ENCODE measurements around the gene ANO10. TPM values are rescaled to one million over a fixed set of nuclear protein-coding genes. Genes with fewer than 3 reads are reported as not detected.
"Not testable (repeated sequence)": the region's sequence is repeated elsewhere in the genome, so short reads cannot be mapped to it uniquely, and the experiment has no call there.

Gene ANO10
- total RNA-seq, 1 donor from 2014 or later, result 6.0 TPM

DNA sequence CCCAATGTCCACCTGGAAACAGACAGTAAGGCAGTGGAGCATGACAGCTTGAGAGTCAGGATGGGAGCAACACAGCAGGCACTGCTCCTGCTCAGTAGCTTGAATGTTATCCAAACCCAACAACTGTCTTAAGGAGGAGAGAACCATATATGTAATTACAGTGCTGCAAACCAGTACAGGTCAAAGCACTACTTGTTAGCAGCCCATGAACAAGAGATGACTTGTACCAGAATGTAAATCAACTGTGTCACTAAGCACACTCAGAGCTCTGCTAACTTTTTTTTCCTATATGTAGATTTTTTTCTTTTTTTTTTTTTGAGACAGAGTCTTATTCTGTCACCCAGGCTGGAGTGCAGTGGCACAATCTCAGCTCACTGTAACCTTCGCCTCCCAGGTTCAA lies 87.1 kb downstream of the ANO10 start:
- peaks cover 4% of the 10 kb centered on the region for H3K27me3 Mint-ChIP-seq
- no peaks in the 10 kb centered on the region for H3K4me1 Mint-ChIP-seq
- H3K27ac Mint-ChIP-seq, result no peak overlapping the region
- peak; percentile 50 for DNase-seq
- intact Hi-C loops (cut with micrococcal nuclease), result no loop called here
- H3K36me3 Mint-ChIP-seq (ENCODE audit: low read depth), result no peaks in the 10 kb centered on the region
- no peak overlapping the region for H3K4me3 Mint-ChIP-seq
- no peaks in the 10 kb centered on the region for H3K9me3 Mint-ChIP-seq

DNA sequence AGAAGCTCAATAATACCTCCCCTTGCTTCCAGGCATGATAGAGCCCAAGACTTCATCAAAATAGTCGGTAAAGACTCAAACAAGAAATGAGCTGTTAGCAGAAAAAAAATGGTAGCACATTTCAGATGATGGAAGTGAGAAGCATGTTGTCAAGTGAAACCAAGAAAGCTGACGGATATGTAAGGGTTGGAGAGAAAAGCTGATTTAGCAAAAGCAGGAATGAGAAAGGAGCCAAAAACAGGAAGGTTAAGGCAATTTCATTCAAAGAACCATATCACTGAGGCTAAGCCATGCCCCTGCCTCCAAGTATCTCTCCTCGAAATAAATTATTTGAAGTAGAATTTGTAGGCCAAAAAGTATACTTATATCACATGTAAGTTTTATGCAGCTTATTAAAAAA lies 88.8 kb downstream of the ANO10 start:
- H3K27ac Mint-ChIP-seq, result no peak overlapping the region
- peaks cover 3% of the 10 kb centered on the region for H3K27me3 Mint-ChIP-seq
- no peaks in the 10 kb centered on the region for H3K36me3 Mint-ChIP-seq (ENCODE audit: low read depth)
- no peaks in the 10 kb centered on the region for H3K9me3 Mint-ChIP-seq
- no peaks in the 10 kb centered on the region for H3K4me1 Mint-ChIP-seq
- H3K4me3 Mint-ChIP-seq, result no peak overlapping the region
- no peak for DNase-seq
- intact Hi-C loops (cut with micrococcal nuclease), result no loop called here

DNA sequence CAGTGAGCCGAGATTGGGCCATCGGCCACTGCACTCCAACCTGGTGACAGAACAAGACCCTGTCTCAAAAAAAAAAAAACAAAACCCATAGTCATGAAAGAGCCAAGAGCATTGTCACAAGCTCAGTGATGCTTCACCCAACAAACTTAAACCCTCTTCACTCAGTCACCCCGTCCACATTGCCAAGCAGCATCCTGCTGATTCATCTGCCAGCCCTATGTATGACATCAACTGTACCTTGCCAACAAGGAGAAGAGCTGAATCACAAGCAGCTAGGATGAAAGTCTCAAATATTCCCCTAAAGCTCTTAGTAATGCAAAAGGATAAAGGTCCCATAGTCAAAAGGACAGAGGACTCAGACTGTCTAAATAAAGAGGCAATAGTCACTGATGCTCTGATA lies 90.0 kb downstream of the ANO10 start:
- Mint-ChIP-seq H3K27ac (no peak overlapping the region), H3K4me1 (no peaks in the 10 kb centered on the region), H3K4me3 (no peak overlapping the region), H3K36me3 (ENCODE audit: low read depth) (no peaks in the 10 kb centered on the region), H3K27me3 (peaks cover 2% of the 10 kb centered on the region), H3K9me3 (peaks cover 5% of the 10 kb centered on the region)
- DNase-seq, result no peak
- intact Hi-C loops (cut with micrococcal nuclease), result no loop called here

DNA sequence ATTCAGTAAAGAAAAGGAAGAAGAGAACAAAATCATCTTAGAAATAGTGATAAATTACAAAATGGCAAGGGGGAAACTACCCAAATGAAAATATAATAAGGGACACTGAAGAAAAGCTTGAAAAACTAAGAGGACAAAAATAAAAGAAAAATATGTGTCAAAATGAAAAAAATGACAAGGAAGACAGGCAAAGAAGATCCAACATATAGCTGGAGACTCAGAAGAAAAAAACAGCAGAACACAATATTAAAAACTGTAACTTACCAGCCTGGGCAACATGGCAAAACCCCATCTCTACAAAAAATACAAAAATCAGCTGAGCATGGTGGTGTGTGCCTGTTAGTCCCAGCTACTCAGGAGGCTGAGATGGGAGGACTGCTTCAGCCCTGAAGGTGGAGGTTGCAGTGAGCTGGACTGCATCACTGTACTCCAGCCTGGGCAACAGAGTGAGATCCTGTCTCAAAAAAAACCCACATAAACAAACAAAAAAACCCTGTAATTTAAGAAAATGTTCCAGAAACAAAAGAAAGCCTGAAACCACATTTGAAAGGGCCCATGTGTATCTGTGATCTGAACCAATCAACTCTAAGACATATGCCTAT lies 93.2 kb downstream of the ANO10 start:
- H3K4me1 Mint-ChIP-seq, result no peaks in the 10 kb centered on the region
- H3K27ac Mint-ChIP-seq, result no peak overlapping the region
- H3K9me3 Mint-ChIP-seq, result peaks cover 5% of the 10 kb centered on the region
- no peaks in the 10 kb centered on the region for H3K36me3 Mint-ChIP-seq (ENCODE audit: low read depth)
- no peak overlapping the region for H3K4me3 Mint-ChIP-seq
- H3K27me3 Mint-ChIP-seq, result peaks cover 2% of the 10 kb centered on the region
- intact Hi-C loops (cut with micrococcal nuclease), result no loop called here
- no peak for DNase-seq

DNA sequence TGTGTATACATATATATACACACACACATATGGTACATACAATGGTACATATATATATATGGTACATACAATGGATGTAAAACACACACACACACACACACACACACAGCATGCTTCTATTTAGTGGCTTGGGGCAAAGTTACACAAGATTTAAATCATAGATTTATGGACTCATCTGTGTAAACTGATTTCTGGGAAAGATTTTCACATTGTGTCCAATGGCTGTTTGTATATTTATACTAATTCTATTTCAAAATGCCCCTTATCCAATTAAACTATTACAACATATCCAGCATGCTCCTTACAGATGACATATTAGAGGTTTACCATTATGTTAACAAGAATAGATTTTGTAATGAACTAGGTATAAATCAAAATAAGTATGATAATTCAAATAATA lies 94.9 kb downstream of the ANO10 start:
- intact Hi-C loops (cut with micrococcal nuclease), result no loop called here
- H3K9me3 Mint-ChIP-seq, result peaks cover 5% of the 10 kb centered on the region
- H3K27ac Mint-ChIP-seq, result no peak overlapping the region
- H3K4me1 Mint-ChIP-seq, result no peaks in the 10 kb centered on the region
- H3K27me3 Mint-ChIP-seq, result no peaks in the 10 kb centered on the region
- H3K36me3 Mint-ChIP-seq (ENCODE audit: low read depth), result no peaks in the 10 kb centered on the region
- H3K4me3 Mint-ChIP-seq, result no peak overlapping the region
- DNase-seq, result no peak

GRCh38 chr3:43525941-43526607 lies 95.7 kb downstream of the ANO10 start:
- no peaks in the 10 kb centered on the region for H3K36me3 Mint-ChIP-seq (ENCODE audit: low read depth)
- H3K4me3 Mint-ChIP-seq, result no peak overlapping the region
- no peak overlapping the region for H3K27ac Mint-ChIP-seq
- intact Hi-C loops (cut with micrococcal nuclease), result no loop called here
- H3K27me3 Mint-ChIP-seq, result no peaks in the 10 kb centered on the region
- DNase-seq, result no peak
- H3K4me1 Mint-ChIP-seq, result no peaks in the 10 kb centered on the region
- H3K9me3 Mint-ChIP-seq, result peaks cover 5% of the 10 kb centered on the region

GRCh38 chr3:43525386-43525785 lies 96.4 kb downstream of the ANO10 start:
- intact Hi-C loops (cut with micrococcal nuclease), result no loop called here
- Mint-ChIP-seq H3K9me3 (peaks cover 5% of the 10 kb centered on the region), H3K27ac (no peak overlapping the region), H3K27me3 (no peaks in the 10 kb centered on the region), H3K4me3 (no peak overlapping the region), H3K36me3 (ENCODE audit: low read depth) (no peaks in the 10 kb centered on the region), H3K4me1 (no peaks in the 10 kb centered on the region)
- DNase-seq, result no peak

DNA sequence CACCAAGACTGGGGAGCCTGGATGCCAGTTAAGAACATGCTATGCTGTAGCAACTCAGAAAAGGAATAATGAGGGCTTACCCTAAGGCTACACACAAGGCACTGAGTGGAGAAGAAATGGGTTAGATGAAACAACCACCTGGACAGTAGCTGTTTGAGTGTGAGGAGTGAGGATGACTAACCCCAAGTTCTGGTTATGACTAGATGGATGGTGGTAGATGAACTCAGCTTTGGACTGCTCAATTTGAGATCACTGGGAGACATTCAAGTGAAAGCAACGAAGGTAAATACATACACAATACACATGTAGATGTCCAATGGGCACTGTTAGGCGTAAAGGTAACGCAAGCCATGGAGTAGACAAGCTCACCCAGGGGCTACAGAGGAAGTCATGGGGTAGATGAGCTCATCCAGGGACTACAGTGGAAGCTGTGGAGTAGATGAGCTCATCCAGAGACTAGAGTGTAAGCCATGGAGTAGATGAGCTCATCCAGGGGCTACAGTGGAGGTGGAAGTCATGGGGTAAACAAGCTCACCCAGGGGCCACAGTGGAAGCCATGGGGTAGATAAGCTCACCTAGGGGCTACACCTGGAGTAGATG lies 98.3 kb downstream of the ANO10 start:
- DNase-seq, result no peak
- no peaks in the 10 kb centered on the region for H3K4me1 Mint-ChIP-seq
- intact Hi-C loops (cut with micrococcal nuclease), result no loop called here
- H3K36me3 Mint-ChIP-seq (ENCODE audit: low read depth), result peaks cover 8% of the 10 kb centered on the region
- no peak overlapping the region for H3K4me3 Mint-ChIP-seq
- no peak overlapping the region for H3K27ac Mint-ChIP-seq
- peaks cover 17% of the 10 kb centered on the region for H3K9me3 Mint-ChIP-seq
- H3K27me3 Mint-ChIP-seq, result no peaks in the 10 kb centered on the region

- no peaks in the 10 kb centered on the region for H3K27me3 Mint-ChIP-seq
- no peak overlapping the region for H3K27ac Mint-ChIP-seq
- H3K4me1 Mint-ChIP-seq, result no peaks in the 10 kb centered on the region
- no peak for DNase-seq
- peaks cover 17% of the 10 kb centered on the region for H3K9me3 Mint-ChIP-seq
- H3K36me3 Mint-ChIP-seq (ENCODE audit: low read depth), result peaks cover 8% of the 10 kb centered on the region
- intact Hi-C loops (cut with micrococcal nuclease), result no loop called here
- H3K4me3 Mint-ChIP-seq, result no peak overlapping the region
Observed at GRCh38 chr3:43522727-43523362, 99.0 kb downstream of the ANO10 start.

DNA sequence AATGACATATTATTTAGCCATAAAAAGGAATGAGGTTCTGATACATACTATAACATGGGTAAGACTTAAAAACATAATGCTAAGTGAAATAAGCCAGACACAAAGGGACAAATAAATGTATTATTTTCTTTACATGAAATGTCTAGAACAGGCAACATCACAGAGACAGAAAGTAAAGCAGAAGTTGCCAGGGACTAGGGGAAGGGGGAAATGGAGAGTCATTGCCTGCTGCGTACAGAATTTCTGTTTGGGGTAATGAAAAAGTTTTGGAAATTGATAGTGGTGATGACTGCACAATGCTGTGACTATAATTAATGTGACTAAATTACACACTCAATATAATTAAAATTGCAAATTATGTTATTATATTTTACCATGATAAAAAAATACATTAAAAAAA lies 99.9 kb downstream of the ANO10 start:
- Mint-ChIP-seq H3K36me3 (ENCODE audit: low read depth) (peaks cover 8% of the 10 kb centered on the region), H3K4me1 (no peaks in the 10 kb centered on the region), H3K9me3 (peaks cover 12% of the 10 kb centered on the region), H3K27ac (no peak overlapping the region), H3K27me3 (no peaks in the 10 kb centered on the region), H3K4me3 (no peak overlapping the region)
- intact Hi-C loops (cut with micrococcal nuclease), result no loop called here
- DNase-seq, result no peak

DNA sequence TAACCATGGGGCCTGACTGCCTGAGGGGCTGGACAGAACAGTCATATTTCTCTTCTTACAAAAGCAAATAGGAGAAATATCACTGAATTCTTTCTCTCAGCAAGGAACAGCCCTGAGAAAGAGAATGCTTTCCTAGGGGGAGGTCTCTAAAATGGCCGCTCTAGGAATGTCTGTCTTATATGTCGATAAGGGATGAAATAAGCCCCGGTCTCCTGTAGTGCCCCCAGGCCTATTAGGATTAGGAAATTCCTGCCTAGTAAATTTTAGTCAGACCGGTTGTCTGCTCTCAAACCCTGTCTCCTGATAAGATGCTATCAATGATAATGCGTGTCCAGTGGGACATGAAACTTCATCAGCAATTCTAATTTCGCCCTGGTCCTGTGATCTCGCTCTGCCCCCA lies 103.3 kb downstream of the ANO10 start:
- H3K4me1 Mint-ChIP-seq; intact Hi-C loops (cut with micrococcal nuclease); H3K4me3 Mint-ChIP-seq; H3K36me3 Mint-ChIP-seq (ENCODE audit: low read depth); H3K27me3 Mint-ChIP-seq; H3K27ac Mint-ChIP-seq; DNase-seq: not testable (repeated sequence)
- peaks cover 12% of the 10 kb centered on the region for H3K9me3 Mint-ChIP-seq

GRCh38 chr3:43515970-43516635 lies 105.7 kb downstream of the ANO10 start:
- no peak overlapping the region for H3K27ac Mint-ChIP-seq
- no peaks in the 10 kb centered on the region for H3K4me1 Mint-ChIP-seq
- peaks cover 12% of the 10 kb centered on the region for H3K9me3 Mint-ChIP-seq
- H3K27me3 Mint-ChIP-seq, result peaks cover 7% of the 10 kb centered on the region
- intact Hi-C loops (cut with micrococcal nuclease), result no loop called here
- no peak overlapping the region for H3K4me3 Mint-ChIP-seq
- DNase-seq, result no peak
- peaks cover 8% of the 10 kb centered on the region for H3K36me3 Mint-ChIP-seq (ENCODE audit: low read depth)

GRCh38 chr3:43515208-43515917 lies 106.4 kb downstream of the ANO10 start:
- no peaks in the 10 kb centered on the region for H3K4me1 Mint-ChIP-seq
- intact Hi-C loops (cut with micrococcal nuclease), result no loop called here
- peaks cover 7% of the 10 kb centered on the region for H3K27me3 Mint-ChIP-seq
- no peak overlapping the region for H3K4me3 Mint-ChIP-seq
- H3K9me3 Mint-ChIP-seq, result peaks cover 12% of the 10 kb centered on the region
- no peak overlapping the region for H3K27ac Mint-ChIP-seq
- H3K36me3 Mint-ChIP-seq (ENCODE audit: low read depth), result peaks cover 8% of the 10 kb centered on the region
- no peak for DNase-seq

Measured in activated CD4-positive, alpha-beta T cell treated with anti-CD3 and anti-CD28 coated beads, Interleukin-2, amount 10 ng/mL, durations not matched to agents 24 days and 14 days (primary cell).